Measurements from ENCODE around the gene COMMD4. TPM values are rescaled to one million over a fixed set of nuclear protein-coding genes. Genes with fewer than 3 reads are reported as not detected.
A peak's percentile ranks its signal among the peaks of the same experiment; 100 is the strongest.
"Not testable (repeated sequence)": the region's sequence is repeated elsewhere in the genome, so short reads cannot be mapped to it uniquely, and the experiment has no call there.

Gene COMMD4
- total RNA-seq, 2 donors from 2014 or later: 29.0 to 33.2 TPM

GRCh38 chr15:75366163-75366562 is 30.3 kb downstream of the COMMD4 start:
- DNase-seq (ENCODE audit: low spot score): no peak
- intact Hi-C loops (cut with DNase I): no loop called here

- no peak for DNase-seq (ENCODE audit: low spot score)
- intact Hi-C loops (cut with DNase I): no loop called here
These were observed 31.1 kb downstream of the COMMD4 start for GRCh38 chr15:75367006-75367405.

- no peak for DNase-seq (ENCODE audit: low spot score)
- intact Hi-C loops (cut with DNase I): no loop called here
These were observed 31.6 kb downstream of the COMMD4 start for GRCh38 chr15:75367406-75367912.

GRCh38 chr15:75367913-75368688 is 32.2 kb downstream of the COMMD4 start, which contains the start of gene MAN2C1:
Gene MAN2C1 (minus strand): TSS chr15:75368607. CDS start chr15:75368583, 24 bp downstream.
- intact Hi-C loops (cut with DNase I): no loop called here
- DNase-seq (ENCODE audit: low spot score): peak; percentile 97

- intact Hi-C loops (cut with DNase I): no loop called here
- DNase-seq (ENCODE audit: low spot score): no peak
These were observed 32.9 kb downstream of the COMMD4 start for GRCh38 chr15:75368689-75369239.

GRCh38 chr15:75369897-75370581 is 34.2 kb downstream of the COMMD4 start:
- intact Hi-C loops (cut with DNase I): no loop called here
- no peak for DNase-seq (ENCODE audit: low spot score)

- intact Hi-C loops (cut with DNase I): no loop called here
- no peak for DNase-seq (ENCODE audit: low spot score)
These were observed 35.6 kb downstream of the COMMD4 start for GRCh38 chr15:75371486-75371885.

- intact Hi-C loops (cut with DNase I): no loop called here
- DNase-seq (ENCODE audit: low spot score): no peak
These were observed 36.2 kb downstream of the COMMD4 start for GRCh38 chr15:75371901-75372688.

- intact Hi-C loops (cut with DNase I): no loop called here
- DNase-seq (ENCODE audit: low spot score): no peak
These were observed 44.9 kb downstream of the COMMD4 start for GRCh38 chr15:75380773-75381172.

GRCh38 chr15:75383986-75384385 is 48.1 kb downstream of the COMMD4 start:
- DNase-seq (ENCODE audit: low spot score); intact Hi-C loops (cut with DNase I): not testable (repeated sequence)

Small RNA genes within 50 kb of the gene (microRNA-seq; reads per million reads assigned to microRNA genes)
- 0 reads per million in 2 donors for gene MIR631 (ENCODE audit: borderline microRNAs expressed in 2 of 2)

Other genes with a start within 250 kb of the COMMD4 start
- 10 to 100 TPM; 25.8 to 26.4 TPM for gene C15orf39, start 134.2 kb upstream of the COMMD4 start, total RNA-seq
- not detected for gene GOLGA6C, start 77.7 kb upstream of the COMMD4 start, total RNA-seq
- gene GOLGA6D, start 53.2 kb upstream of the COMMD4 start, total RNA-seq: not detected
- 10 to 100 TPM; 11.7 to 25.3 TPM for gene NEIL1, start 11.0 kb downstream of the COMMD4 start, total RNA-seq
- 100 to 1,000 TPM; 122 to 169 TPM for gene MAN2C1, start 32.5 kb downstream of the COMMD4 start, total RNA-seq
- gene SIN3A, start 115.6 kb downstream of the COMMD4 start, total RNA-seq: 10 to 100 TPM; 47.8 to 47.9 TPM
- 10 to 100 TPM; 21.7 to 23.5 TPM for gene PTPN9, start 243.3 kb downstream of the COMMD4 start, total RNA-seq

Data from posterior vena cava (tissue), 2 donors.